Measurements from ENCODE around the gene MICAL3.

MICAL3 gene

DNA sequence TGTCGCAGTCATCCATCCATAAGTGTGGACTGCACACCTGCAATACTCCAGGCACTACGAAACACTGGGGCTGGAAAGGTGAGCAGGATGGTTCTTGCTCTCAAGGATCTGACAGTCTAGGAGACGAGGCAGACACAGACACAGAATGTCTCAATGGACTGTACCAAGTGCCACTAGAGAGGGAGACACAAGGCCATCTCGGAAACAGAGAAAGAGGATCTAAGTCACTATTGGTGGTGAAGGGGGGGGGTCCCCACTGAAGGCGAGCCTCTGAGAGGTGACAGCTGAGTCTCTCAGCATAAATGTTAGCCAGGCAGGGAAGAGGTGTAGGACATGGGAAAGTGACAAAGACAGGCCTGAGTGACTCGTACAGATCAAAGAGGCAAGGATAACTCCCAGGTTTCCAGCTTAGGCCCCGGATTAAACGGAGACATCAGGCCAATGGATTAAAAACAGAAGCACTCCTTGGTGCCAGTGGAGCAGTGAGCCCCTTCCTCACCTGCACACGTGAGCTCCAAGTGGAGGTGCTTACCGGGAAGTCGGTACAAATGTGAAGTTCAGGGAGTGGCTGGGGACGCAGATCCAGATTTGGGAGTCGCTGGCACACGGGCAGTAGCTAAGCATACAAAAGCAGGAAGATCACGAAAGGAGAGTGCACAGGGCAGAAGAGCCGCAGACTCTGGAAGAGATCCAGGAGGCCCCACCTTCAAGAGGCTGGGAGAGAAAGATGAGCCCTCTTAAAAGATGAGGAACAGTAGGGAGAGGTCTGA, 117.2 kb downstream of the MICAL3 start:
- DNase-seq, result no peak

DNA sequence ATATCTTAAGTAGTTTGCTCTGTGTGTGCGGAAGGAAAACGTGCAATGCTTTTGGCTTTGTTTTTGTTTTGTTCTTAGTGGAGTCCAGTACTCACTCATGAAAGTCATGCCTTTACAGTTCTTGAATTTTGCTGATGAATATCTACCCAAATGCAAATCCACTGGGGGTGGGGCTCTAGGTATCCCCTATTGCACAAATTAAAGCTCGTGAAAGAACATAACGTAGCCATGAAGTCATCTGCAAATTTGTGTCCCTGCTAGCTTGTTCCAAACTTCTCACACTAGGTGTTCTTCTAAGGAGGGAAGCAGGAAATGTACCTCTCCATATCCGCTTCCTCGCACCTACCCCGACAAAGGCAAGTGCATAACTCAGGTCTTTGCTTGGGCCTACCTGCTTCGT, 118.9 kb downstream of the MICAL3 start:
- no peak for DNase-seq

DNA sequence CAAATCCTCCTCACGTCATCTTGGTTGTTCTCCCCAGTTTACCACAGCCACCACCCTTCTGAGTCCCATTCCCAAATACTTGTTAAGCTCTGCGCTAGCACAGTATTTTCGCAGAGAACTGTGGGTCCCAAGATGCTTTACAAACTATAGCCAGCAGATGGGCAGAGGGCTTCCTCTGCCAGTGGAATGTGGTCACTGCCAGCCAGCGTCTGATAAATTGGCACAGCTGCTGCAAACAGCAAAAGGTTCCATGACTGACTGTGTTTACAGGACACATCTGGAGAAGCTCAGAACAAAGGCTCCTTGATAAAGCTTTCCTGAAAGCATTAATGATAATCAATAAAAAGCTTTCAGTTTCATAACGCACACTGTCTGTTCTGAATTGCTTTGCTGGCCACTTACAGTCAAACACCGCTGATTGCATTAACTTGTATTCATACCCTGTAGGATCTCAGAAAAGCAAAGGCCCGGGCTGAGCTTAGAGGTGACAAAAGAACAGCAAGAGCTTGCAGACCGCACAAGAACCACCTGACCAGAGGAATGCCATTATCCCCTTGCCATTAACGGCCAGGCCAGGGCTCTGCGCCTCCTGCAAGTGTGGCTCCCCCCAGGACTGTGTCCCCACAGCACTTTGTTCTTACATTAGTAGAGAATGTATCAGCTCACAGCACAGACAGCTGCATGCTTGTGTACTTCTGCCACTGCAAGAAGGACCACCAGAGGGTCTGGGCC, 120.6 kb downstream of the MICAL3 start:
- DNase-seq, result no peak

DNA sequence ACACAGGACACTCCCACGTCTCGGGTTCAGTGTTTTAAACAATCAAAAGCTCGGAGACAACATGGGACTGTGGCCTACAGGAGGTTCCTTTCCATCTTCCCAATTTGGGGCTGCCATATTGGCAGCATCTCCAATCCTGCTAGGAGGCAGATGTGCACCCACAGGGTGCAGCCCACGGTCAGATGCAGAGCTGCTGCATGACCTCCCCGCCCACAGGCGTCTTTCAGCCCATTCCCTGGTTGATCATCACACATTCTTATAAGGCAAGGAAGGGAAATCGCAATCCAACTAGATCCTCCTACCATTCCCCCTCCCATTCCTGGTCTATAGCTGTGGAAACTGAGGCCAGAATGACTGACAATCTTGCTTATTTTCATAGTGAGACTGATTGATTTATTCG, 121.4 kb downstream of the MICAL3 start:
- no peak for DNase-seq

DNA sequence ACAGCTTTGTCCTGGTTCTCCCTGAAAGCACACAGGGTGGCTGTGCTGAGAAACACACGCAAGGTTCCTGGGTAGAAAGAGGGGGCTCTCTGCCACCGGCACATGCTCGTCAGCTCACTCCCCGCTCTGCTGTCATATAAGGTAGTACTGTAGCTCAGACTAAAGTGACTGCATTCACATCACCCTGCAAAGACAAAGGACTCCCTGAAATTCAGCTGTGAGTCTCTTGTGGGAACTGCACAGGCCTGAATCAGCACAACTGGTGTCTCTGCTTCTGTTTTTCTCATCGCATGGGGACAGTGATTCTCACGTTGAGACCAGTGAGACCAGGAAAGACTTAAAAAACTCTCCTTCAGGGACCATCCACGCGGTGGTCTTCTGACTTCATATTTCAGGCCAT, 126.0 kb downstream of the MICAL3 start:
- DNase-seq, result no peak

DNA sequence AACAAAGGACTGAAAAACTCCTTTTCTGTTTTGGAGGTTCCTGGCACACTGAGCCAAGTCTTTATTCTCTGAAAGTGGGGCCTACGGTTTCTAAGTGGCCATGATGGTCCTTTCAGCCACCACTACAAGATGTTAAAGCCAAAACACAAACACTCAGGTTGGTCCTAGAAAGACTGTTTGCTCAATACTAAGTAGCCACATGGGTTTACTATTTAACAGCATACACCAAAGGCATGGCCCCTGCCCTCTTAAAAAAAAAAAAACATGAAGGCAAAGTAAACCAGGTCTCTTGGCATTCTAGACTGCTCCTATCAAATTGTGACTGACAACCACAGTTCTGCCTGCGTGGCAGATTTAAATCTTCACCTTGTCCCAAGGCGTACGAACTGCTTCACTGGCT, 126.5 kb downstream of the MICAL3 start:
- DNase-seq, result no peak

DNA sequence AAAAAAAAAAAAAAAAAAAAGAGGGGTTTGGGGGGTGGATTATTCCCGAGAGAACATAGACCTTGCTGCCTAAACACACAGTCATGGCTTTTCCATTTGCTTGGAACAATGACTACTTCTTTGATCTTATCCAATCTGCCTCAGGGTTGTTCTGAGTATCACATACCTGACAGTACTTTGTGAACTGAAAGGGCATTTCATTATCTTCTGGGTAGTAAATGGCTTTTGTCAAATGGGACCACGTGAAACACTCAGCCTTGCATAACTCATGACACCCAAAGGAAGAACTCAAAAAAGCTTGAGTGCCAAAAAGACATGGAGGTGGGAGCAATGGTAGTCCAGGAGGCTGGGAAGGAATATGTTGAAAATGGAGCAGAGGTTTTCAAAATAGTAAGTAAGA, 126.9 kb downstream of the MICAL3 start:
- no peak for DNase-seq

DNA sequence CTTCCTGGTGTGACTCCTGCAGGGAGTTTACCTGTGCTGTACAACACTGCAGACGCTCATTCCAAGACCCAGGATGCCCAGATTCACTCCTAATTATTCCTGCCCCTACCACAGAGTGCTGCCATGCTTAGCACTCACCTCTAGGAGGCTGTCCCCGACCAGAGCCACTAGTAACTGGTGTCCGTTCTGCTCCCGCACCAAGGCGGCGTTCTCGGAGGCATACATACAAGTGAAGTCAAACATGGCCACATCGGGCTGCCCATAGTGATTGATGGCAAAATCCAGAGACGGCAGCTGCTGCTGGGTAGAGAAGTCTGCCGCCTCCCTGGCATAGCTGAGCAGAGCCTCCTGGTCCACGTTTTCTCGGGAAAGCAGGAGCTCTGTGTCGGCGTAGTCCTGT, 127.8 kb downstream of the MICAL3 start:
- DNase-seq, result no peak

DNA sequence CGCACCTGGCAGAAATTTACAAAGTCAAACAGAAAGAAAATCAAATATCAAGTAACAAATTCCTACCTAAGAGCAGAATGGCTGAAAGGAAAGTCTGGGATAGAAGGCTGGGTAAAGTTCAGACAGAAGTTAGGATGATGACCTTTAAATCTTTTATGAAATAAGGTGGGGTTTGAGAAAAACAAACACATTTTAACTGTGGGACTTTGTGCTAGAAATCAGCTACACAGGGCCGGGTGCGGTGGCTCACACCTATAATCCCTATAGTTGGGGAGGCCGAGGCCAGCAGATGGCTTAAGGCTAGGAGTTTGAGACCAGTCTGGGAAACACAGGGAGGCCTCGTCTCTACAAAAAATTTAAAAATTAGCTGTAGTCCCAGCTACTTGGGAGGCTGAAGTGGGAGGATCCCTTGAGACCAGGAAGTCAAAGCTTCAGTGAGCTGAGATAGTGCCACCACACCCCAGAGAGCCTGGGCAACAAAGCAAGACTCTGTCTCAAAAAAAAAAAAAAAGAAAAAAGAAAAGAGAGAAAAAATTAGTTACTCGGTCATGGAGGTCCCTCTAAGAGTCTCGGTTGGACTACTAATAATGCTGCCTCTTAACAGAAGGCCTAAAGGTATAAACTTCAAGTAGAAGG, 130.3 kb downstream of the MICAL3 start:
- no peak for DNase-seq

DNA sequence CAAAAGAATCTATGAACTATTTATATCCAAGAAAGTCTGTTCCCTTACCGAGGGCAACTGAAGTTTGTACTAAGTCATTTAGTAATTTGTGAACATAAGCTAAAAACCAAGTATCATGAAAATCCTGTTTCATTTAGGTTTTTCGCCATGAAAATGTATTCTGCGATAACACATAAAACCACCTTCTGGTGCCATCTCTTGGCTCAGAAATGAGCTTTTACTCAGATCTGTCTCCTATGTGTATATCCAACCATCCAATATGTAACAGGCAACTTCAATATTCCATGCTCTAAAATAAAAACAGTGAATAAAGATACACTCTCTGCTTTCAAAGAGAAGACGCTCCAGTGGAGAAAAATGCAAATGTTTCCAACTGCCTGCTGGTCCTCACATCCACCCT, 132.0 kb downstream of the MICAL3 start:
- no peak for DNase-seq

DNA sequence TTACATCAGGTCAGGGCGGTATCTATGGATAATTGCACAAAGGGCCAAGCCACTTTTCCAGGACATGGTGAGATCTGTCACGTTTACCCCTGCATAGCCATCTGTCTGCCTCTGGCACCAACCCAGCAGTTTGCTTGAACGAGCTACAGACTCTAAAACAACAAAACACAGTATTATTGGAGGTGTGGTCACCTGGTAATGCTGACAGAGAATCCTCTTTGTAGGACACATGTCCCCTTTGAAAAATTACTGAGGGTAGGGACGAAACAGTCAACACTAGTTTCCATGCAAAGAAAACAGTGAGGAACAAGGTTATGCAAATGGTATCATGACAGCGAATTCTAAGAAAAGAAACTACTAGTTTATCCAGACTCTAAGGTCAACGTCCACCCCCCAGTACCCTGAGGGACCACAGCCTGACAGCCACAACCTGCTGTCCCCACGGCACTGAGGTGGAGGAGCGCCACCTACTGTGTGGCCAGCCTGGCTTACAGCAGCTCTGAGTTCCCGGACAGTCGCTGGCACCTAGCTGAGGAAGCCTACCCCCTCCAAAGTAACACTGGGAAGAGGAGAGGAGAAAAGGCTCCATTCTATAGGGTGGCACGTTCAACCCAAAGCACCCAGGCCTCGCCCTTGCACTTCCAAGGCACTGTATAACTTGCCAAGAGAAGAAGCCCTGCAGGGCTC, 132.7 kb downstream of the MICAL3 start:
- no peak for DNase-seq

DNA sequence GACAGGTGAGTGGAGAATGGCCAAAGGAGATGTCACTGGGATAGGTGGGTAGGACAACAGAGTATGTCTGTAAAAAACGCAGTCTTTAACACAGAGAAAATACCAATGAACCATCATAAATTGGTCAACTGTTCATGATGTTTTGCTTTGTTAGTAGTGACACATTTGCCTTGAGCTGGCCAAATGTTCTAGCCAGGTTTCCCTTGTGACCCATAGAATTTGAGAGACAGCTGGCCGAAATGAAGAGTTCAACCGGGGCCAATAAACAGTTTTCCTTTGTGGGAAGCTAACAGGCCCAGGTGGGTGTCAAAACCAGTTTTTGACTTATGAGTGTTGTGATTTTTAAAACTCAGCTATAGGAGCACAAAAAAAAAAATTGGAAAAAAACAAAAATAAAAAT, 133.5 kb downstream of the MICAL3 start:
- no peak for DNase-seq

DNA sequence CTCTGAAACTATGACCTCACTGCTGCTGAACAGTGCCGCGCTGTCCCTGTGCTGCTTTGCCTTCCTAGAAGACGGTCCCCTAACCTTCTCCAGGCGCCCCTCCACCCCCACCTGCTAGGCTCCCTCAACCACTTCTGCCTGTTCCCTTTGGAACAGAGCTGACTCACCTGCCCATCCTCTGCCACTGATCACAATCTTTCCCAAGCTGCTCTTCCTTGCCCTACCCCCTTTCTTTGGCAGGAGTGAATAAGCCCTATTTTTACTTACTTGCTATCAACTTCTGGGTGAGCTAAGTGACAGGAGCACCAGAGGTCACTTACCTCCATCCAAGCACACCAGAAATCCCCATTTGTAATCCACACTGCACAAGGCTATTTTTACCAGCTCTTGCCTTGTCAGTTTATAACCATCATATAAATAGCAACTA, 134.1 kb downstream of the MICAL3 start:
- DNase-seq, result no peak

DNA sequence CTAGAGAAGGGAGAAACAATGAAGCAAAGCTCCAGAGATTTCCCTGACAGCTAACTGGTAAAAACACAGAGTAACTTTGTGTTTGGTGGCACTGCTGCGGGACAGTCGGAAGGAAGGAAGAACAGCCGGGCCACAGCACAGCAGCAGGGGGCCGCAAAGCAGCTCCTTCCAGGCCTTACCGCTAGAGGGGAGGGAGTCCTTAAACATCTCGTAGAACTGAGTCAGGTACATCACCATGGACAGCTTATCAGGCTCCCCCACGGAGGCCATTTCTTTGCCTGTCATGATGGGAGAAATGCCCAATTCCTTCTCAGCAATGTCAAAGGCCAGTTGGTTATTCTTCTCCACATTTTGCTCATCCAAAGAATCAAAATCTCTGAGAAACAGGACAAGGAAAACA, 135.5 kb downstream of the MICAL3 start:
- DNase-seq, result no peak

DNA sequence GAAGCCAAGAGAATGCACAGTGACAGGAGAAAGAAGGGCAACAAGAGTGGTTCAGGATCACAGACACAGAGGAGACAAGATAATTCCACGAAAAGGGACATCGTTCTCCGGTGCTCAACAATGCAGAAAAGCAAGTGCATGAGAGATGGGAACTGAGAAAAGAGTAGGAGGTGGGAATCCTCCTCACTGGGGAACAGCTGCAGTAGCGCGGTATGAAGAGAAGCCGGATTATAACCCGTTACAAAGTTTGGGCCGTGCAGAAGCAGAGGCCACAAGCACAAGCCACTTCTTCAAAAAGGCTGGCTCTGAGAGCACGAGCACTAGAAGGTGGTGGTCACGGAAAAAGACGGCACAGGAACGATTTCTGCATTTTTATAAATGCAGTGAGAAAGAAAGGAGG, 135.9 kb downstream of the MICAL3 start:
- no peak for DNase-seq

DNA sequence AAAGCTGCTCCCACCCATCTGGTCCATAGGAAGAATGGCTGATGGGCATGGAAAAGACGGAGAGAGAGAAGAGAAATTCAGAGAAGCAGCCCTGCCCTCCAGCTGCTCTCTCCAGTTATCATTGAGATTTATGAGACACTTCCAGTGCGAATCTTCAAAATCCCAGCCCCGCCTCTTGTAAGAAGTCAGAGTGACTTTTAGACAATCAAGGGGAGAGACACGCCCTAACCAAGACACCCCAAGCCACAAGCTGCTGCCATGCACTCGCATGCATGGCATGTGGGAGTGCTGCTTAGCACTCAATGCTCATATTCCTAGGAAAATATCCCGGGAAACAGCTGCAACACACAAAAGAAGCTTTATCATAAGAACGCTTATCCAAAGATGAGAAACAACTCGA, 139.5 kb downstream of the MICAL3 start:
- no peak for DNase-seq

DNA sequence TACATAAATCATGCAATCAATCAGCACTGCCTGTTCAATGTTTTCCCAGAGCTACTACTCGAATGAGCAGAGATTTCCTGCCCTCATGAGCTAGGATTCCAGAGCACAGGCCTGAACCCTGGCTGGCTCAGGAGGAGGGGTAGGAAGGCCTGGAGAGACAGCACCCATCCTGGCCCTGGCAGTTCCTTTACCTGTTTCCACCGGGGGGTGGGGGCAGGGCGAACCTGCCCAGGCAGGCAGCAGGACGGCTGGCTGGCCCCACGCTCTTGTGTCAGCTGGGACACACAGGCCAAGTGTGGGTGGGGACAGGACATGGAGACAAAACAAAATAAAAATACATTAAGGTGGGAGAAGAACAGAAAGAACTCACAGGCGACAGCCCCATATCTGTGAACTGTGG, 140.3 kb downstream of the MICAL3 start:
- no peak for DNase-seq

DNA sequence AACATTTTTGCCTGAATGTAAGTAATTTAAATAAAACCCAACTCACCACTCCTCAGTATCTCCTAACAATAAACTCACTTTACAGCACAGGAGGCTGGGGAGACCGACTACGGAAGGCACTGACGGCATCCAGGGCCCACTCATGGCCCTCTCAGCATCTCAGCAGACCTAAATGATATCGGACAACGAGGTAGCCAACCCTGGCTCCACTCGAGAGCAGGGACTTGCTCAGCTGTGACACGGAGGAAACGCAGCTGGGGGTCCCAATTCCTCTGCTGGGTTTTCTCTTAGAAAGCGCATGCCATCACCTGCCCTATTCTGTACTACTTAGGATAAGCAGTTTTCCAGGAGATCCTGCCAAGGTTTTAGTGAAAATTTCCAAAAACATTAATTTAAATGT, 141.0 kb downstream of the MICAL3 start:
- no peak for DNase-seq

DNA sequence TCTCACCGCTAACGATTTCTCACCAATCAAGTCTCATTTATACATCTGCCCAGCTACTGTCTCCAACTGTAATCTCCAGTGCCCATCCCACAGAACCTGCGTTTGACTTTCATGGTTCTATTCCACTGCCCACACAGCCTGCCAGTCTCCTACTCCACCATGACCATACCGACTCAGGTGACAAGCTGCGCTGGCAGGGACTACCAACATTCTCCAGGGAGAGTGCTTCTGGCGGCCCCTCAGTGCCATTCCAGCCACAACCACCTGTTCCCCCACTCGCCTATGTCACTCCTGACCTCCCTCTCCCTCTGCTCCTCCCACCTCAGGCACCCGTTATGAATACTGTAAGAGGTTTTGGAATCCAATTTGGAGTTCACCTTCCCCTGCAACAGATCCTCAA, 141.6 kb downstream of the MICAL3 start:
- no peak for DNase-seq

DNA sequence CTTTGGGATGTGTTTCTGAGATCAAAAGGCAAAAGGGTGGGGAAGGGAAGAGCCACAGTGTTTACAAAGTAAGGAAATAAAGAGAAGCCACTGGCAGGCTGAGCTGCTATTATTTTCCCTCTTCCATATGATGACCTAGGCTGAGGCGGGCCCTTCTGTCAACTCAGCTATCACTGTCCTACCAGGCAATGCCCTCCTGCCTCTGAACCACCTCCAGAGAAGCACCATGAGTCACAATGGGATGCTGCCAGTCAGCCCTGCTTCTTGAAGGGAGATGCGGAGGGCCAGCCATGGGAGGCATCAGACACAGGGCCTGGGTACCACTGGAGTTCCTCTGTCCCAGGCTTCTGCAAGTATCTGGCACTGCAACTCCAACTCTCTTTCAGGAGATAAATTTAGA, 142.2 kb downstream of the MICAL3 start:
- no peak for DNase-seq

DNA sequence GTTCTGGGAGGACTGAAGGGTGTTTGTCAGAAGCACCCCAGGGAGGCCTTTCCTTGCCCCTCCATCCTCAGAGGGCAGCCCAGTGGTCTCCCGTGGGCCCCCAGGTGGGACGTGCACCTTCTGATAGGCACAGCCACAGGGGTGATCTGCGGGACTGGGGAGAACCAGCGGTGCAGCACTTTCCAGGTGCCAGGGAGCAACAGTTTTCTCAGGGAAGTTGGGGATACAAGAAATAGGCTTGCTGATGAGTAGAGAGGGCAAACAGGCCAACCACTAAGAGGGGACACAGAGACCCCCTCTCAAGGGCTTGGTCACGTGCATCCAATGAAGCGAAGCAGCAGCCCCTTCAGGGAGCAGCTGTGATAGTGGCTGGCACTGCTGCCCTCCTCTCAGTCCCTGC, 143.0 kb downstream of the MICAL3 start:
- DNase-seq, result no peak

DNA sequence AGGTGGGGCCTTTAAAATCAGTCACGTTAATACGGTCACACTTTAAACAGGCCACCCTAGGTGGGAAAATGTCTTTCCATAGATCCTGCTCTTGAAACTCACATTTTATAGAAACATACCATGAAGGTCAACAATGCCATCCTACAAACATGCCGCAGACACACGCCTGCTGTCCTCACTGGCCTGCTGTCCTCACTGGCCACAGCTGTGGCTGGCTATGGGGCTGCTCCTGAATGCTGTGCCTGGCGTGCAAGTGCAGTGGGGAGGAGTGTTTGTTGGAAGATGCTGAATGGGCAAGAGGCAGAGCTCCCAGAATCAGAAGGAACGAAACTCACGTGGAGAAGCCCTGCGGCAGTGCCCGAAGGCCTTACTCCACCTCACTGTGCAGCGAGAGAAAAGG, 143.9 kb downstream of the MICAL3 start:
- DNase-seq, result no peak

DNA sequence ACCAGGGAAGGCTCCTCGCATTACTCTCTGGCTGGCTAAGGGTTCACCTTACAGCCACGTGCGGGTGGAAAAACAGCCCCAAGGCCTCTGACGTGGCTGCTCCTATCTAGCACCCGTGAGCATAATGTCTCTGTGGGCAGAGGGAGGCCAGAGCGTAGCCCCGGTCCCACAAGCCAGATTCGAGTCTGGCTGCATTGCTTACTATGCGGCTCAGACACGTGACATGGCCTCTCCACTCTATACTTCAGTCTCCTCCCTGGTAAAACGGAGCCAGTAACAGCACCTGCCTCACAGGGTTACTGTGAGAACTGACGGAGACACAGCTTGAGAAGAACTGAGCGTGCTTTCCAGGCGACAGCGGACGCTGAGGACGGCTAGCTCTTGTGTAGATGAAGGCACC, 144.3 kb downstream of the MICAL3 start:
- no peak for DNase-seq

DNA sequence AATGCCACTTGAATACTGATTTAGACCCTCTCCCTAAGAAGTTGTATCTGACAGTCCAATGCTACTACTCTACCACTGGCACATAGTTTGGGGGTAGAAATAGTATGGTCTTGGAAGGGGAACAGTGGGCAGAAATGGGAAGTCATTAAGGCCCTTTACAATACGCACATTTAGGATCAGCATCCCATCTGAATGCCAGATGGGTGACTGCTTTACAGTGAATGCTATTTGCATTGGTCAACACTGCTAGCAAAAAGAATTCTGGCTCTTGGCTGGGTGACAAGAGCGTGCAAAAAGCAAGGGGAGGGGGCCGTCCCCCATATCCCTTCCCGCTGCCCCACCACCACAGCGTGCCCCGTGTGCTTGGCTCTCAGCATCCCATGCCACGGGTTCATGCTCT, 145.4 kb downstream of the MICAL3 start:
- no peak for DNase-seq

Measured in CD4-positive, alpha-beta T cell treated with Interleukin-6 for 4 hours (primary cell).